LHCN-M2 (cell line): ENCODE measurements around the gene U2AF2. TPM values are rescaled to one million over a fixed set of nuclear protein-coding genes. Genes with fewer than 3 reads are reported as not detected.

Source experiments
- DNase-seq: peaks from one replicate; pipeline ENCODE4 v3.0.0-alpha.2; 2012; ENCODE audit warnings: low read depth
- total RNA-seq: library from RNA; depleted of rRNA; stranded (reverse); fragments of >200 nt; gene quantifications from 2 replicates; pipeline ENCODE4 v1.2.3, GENCODE V29; 2014

Gene U2AF2
- total RNA-seq, 1 experiment from 2014 or later: 174 TPM

GRCh38 chr19:55621673-55622231, 33.1 kb upstream of the U2AF2 start:
- no peak for DNase-seq

GRCh38 chr19:55622242-55622969, 32.4 kb upstream of the U2AF2 start:
- DNase-seq: no peak

- no peak for DNase-seq
These were observed 31.7 kb upstream of the U2AF2 start for GRCh38 chr19:55623130-55623529.

GRCh38 chr19:55623561-55623960, 31.3 kb upstream of the U2AF2 start:
- no peak for DNase-seq

GRCh38 chr19:55624109-55625003, 30.5 kb upstream of the U2AF2 start, which contains the start of gene ZNF784:
Gene ZNF784, minus strand, starts transcription at chr19:55624566. Its CDS starts 5 bp downstream, at chr19:55624561.
- DNase-seq: peak; percentile 87

GRCh38 chr19:55625004-55625326, 29.9 kb upstream of the U2AF2 start:
- no peak for DNase-seq

- no peak for DNase-seq
These were observed 28.5 kb upstream of the U2AF2 start for GRCh38 chr19:55626350-55626749.

- peak; percentile 88 for DNase-seq
These were observed 22.4 kb upstream of the U2AF2 start for GRCh38 chr19:55632463-55632834.

- DNase-seq: no peak
These were observed 21.0 kb upstream of the U2AF2 start for GRCh38 chr19:55633861-55634260.

GRCh38 chr19:55635334-55635717, 19.5 kb upstream of the U2AF2 start:
- no peak for DNase-seq

GRCh38 chr19:55635856-55636440, 18.9 kb upstream of the U2AF2 start:
- DNase-seq: no peak

GRCh38 chr19:55636723-55637122, 18.1 kb upstream of the U2AF2 start:
- no peak for DNase-seq

GRCh38 chr19:55637534-55637933, 17.3 kb upstream of the U2AF2 start:
- no peak for DNase-seq

GRCh38 chr19:55638864-55639359, 15.9 kb upstream of the U2AF2 start:
- peak; percentile 56 for DNase-seq

- peak; percentile 78 for DNase-seq
These were observed 14.7 kb upstream of the U2AF2 start for GRCh38 chr19:55640043-55640576.

- peak; percentile 69 for DNase-seq
These were observed 14.0 kb upstream of the U2AF2 start, which contains the start of gene ZNF580 for GRCh38 chr19:55640577-55641425. Gene ZNF580, plus strand, starts transcription at chr19:55641002. Its CDS starts 1,507 bp downstream, at chr19:55642509.

- no peak for DNase-seq
These were observed 13.2 kb upstream of the U2AF2 start for GRCh38 chr19:55641426-55642152.

GRCh38 chr19:55642153-55643002, 12.5 kb upstream of the U2AF2 start:
- no peak for DNase-seq
